Measurements from ENCODE around the gene CCDC71L. TPM values are rescaled to one million over a fixed set of nuclear protein-coding genes. Genes with fewer than 3 reads are reported as not detected.
"Not testable (repeated sequence)": the region's sequence is repeated elsewhere in the genome, so short reads cannot be mapped to it uniquely, and the experiment has no call there.

CCDC71L gene
- total and polyA plus RNA-seq, 4 donors, result 8.5 to 47.6 (median 23.4) TPM

DNA sequence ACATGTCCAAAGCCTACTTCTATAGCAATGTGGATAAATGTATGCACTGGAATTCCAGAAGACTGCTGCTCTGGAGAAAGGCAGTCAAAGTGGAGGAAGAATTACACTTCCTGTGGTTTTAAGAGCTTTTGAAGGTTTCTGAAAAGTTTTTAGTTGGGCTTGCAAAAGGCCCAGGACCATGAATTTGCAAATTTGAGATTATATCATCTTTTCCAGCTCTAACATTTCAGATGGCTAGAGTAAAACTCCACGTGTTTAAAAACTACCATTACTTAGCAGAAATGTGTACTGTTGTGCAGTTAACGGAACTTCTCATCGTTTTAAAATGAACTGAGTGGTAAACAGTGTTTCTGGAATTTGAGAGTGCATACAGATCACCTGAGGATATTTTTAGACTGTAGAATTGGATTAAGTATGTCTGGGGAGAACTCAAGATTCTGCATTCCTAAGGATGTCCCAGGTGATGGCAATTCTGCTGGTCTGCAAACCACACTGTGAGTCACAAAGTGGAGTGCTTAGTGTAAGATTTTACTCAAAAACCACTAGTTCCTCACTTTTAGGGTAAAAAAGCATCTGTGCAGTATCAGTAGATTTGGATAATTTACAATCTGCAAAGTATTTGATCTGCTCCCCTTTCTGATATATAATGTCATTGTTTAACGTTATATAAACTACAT, 32.9 kb upstream of the CCDC71L start:
- H3K27me3 ChIP-seq (ENCODE audit: control insufficient read depth in 3 of 3, insufficient read depth in 3 of 3, low read length in 2 of 3), result no peaks in the 10 kb centered on the region
- H3K4me3 ChIP-seq, result no peak overlapping the region
- H3K36me3 ChIP-seq (ENCODE audit: control insufficient read depth in 4 of 4, insufficient read depth in 4 of 4, low read length in 4 of 4), result no peaks in the 10 kb centered on the region
- TF ChIP-seq, protein P1, sequence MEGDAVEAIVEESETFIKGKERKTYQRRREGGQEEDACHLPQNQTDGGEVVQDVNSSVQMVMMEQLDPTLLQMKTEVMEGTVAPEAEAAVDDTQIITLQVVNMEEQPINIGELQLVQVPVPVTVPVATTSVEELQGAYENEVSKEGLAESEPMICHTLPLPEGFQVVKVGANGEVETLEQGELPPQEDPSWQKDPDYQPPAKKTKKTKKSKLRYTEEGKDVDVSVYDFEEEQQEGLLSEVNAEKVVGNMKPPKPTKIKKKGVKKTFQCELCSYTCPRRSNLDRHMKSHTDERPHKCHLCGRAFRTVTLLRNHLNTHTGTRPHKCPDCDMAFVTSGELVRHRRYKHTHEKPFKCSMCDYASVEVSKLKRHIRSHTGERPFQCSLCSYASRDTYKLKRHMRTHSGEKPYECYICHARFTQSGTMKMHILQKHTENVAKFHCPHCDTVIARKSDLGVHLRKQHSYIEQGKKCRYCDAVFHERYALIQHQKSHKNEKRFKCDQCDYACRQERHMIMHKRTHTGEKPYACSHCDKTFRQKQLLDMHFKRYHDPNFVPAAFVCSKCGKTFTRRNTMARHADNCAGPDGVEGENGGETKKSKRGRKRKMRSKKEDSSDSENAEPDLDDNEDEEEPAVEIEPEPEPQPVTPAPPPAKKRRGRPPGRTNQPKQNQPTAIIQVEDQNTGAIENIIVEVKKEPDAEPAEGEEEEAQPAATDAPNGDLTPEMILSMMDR (IDR thresholded peaks at IDR 0.05; ENCODE audit: control extremely low read depth, extremely low read depth), result no peak
- no peak overlapping the region for H3K27ac ChIP-seq (ENCODE audit: low read depth in 1 of 2, low read length in 1 of 2)
- 24 to 50% methylated on average over 4 of the region's 4 CpGs for WGBS, 2 donors
- H3K9me3 ChIP-seq (ENCODE audit: control insufficient read depth in 4 of 4, insufficient read depth in 3 of 4, low read length in 3 of 4), result no peaks in the 10 kb centered on the region
- ATAC-seq (ENCODE audit: insufficient read depth, low FRiP score) (peak; percentile 27), DNase-seq (no peak)
- no peaks in the 10 kb centered on the region for H3K4me1 ChIP-seq (ENCODE audit: control insufficient read depth in 5 of 5, insufficient read depth in 5 of 5, low read length in 5 of 5)
- H3K9ac ChIP-seq (ENCODE audit: insufficient read depth in 1 of 2, low read length in 2 of 2), result no peak overlapping the region

DNA sequence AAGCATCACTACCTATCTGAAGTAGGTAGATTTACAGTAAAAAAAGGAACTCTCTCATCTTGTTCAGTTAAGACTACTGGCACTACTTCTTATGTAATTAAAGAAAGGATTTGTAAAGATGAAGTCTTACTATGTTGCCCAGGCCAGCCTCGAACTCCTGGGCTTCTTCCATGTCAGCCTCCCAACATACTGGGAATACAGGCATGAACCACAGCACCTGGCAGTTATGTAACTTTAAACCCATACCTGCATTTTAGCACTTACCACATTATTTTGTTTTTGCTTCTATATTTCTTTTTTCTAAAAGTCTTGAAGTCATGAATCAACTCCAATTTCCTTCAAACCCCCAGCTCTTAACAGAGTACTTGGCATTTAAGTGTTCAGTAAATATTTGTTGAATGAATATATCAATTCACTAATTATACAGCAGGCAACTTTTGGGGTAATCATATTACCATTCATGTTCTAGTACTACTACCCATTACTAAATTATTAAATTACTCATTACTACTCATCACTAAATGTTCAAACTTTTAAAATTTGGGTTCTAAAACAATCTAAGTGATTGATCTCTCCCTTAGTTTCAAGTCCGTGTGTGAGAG, 31.6 kb upstream of the CCDC71L start:
- ATAC-seq (ENCODE audit: insufficient read depth, low FRiP score), result no peak

DNA sequence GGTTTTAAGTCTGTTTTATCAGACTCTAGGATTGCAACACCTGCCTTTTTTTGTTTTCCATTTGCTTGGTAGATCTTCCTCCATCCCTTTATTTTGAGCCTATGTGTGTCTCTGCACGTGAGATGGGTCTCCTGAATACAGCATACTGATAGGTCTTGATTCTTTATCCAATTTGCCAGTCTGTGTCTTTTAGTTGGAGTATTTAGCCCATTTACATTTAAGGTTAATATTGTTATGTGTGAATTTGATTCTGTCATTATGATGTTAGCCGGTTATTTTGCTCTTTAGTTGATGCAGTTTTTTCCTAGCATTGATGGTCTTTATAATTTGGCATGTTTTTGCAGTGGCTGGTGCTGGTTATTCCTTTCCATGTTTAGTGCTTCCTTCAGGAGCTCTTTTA, 27.2 kb upstream of the CCDC71L start:
- H3K4me3 ChIP-seq; H3K9ac ChIP-seq (ENCODE audit: insufficient read depth in 1 of 2, low read length in 2 of 2); DNase-seq; H3K36me3 ChIP-seq (ENCODE audit: control insufficient read depth in 4 of 4, insufficient read depth in 4 of 4, low read length in 4 of 4); H3K4me1 ChIP-seq (ENCODE audit: control insufficient read depth in 5 of 5, insufficient read depth in 5 of 5, low read length in 5 of 5); H3K27ac ChIP-seq (ENCODE audit: low read depth in 1 of 2, low read length in 1 of 2); H3K27me3 ChIP-seq (ENCODE audit: control insufficient read depth in 3 of 3, insufficient read depth in 3 of 3, low read length in 2 of 3); H3K9me3 ChIP-seq (ENCODE audit: control insufficient read depth in 4 of 4, insufficient read depth in 3 of 4, low read length in 3 of 4); ATAC-seq (ENCODE audit: insufficient read depth, low FRiP score): not testable (repeated sequence)
- 83 to 90% methylated on average over 2 of the region's 2 CpGs for WGBS, 2 donors

More for the DNA sequence above, 31.6 kb upstream of the CCDC71L start:
- Histone ChIP-seq H3K9me3 (ENCODE audit: control insufficient read depth in 4 of 4, insufficient read depth in 3 of 4, low read length in 3 of 4) (no peaks in the 10 kb centered on the region), H3K27me3 (ENCODE audit: control insufficient read depth in 3 of 3, insufficient read depth in 3 of 3, low read length in 2 of 3) (no peaks in the 10 kb centered on the region), H3K9ac (ENCODE audit: insufficient read depth in 1 of 2, low read length in 2 of 2) (no peak overlapping the region), H3K36me3 (ENCODE audit: control insufficient read depth in 4 of 4, insufficient read depth in 4 of 4, low read length in 4 of 4) (no peaks in the 10 kb centered on the region), H3K4me1 (ENCODE audit: control insufficient read depth in 5 of 5, insufficient read depth in 5 of 5, low read length in 5 of 5) (no peaks in the 10 kb centered on the region), H3K27ac (ENCODE audit: low read depth in 1 of 2, low read length in 1 of 2) (no peak overlapping the region), H3K4me3 (no peak overlapping the region)
- peak in 1 of 3 donors; percentile 28 for DNase-seq
- TF ChIP-seq, protein P1 (IDR thresholded peaks at IDR 0.05; ENCODE audit: control extremely low read depth, extremely low read depth), result no peak
- 53 to 59% methylated on average over 2 of the region's 2 CpGs for WGBS, 2 donors

DNA sequence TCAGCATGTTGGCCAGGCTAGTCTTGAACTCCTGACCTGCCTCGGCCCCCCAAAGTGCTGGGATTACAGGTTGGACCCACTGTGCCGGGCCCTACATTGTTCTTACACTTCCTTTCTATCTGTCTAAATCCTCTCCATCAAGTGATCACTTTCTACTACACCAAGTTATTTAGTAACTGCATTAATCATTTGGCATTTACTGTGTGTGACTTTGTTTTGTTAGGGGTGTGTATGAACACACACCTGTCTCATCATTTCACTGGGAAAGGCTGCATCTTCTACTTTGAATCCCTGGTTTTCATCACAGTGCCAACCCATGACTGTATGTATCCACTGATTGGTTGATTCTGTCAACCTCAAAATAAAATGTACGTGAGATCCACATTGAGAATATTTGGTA, 23.0 kb upstream of the CCDC71L start:
- H3K36me3 ChIP-seq (ENCODE audit: control insufficient read depth in 4 of 4, insufficient read depth in 4 of 4, low read length in 4 of 4), result no peaks in the 10 kb centered on the region
- no peak overlapping the region for H3K4me3 ChIP-seq
- H3K9me3 ChIP-seq (ENCODE audit: control insufficient read depth in 4 of 4, insufficient read depth in 3 of 4, low read length in 3 of 4), result no peaks in the 10 kb centered on the region
- WGBS, 2 donors, result 93 to 98% methylated on average over 3 of the region's 3 CpGs
- ATAC-seq (ENCODE audit: insufficient read depth, low FRiP score) (no peak), DNase-seq (no peak)
- H3K27me3 ChIP-seq (ENCODE audit: control insufficient read depth in 3 of 3, insufficient read depth in 3 of 3, low read length in 2 of 3), result no peaks in the 10 kb centered on the region
- TF ChIP-seq, protein P1 (IDR thresholded peaks at IDR 0.05; ENCODE audit: control extremely low read depth, extremely low read depth), result no peak
- no peak overlapping the region for H3K9ac ChIP-seq (ENCODE audit: insufficient read depth in 1 of 2, low read length in 2 of 2)
- H3K4me1 ChIP-seq (ENCODE audit: control insufficient read depth in 5 of 5, insufficient read depth in 5 of 5, low read length in 5 of 5), result no peaks in the 10 kb centered on the region
- no peak overlapping the region for H3K27ac ChIP-seq (ENCODE audit: low read depth in 1 of 2, low read length in 1 of 2)
